Aorta (tissue), 5 donors: Measurements from ENCODE around the gene PRR7. TPM values are rescaled to one million over a fixed set of nuclear protein-coding genes. Genes with fewer than 3 reads are reported as not detected.

Experiments used
- ATAC-seq: fragments of 200-7000 bp; cut with Tn5 transposase; one replicate; pipeline ENCODE4 v1.9.1; 2022; ENCODE audit warnings: moderate library complexity; ENCODE audit not compliant: low FRiP score
- DNase-seq, 2 donors: peaks; one replicate each; pipeline ENCODE4 v3.0.0-alpha.2; 2020
- H3K27ac ChIP-seq, 2 donors: one replicate each; pipeline ENCODE4 v1.5.1; 2013; ENCODE audit warnings: low read length in 2 of 2, mild to moderate bottlenecking in 2 of 2, moderate library complexity in 2 of 2, control low read depth in 1 of 2, inconsistent platforms in 1 of 2, low read depth in 1 of 2
- H3K27me3 ChIP-seq, 2 donors: one replicate each; pipeline ENCODE4 v1.6.1; 2013; ENCODE audit warnings: control low read depth in 1 of 2, low read length in 1 of 2, mild to moderate bottlenecking in 1 of 2, moderate library complexity in 1 of 2; ENCODE audit not compliant: insufficient read depth in 2 of 2, control insufficient read depth in 1 of 2
- H3K36me3 ChIP-seq, 2 donors: one replicate each; pipeline ENCODE4 v1.6.1; 2013; ENCODE audit warnings: control low read depth in 1 of 2, low read length in 1 of 2, mild to moderate bottlenecking in 1 of 2; ENCODE audit not compliant: insufficient read depth in 2 of 2, control insufficient read depth in 1 of 2
- H3K4me1 ChIP-seq, 2 donors: one replicate each; pipeline ENCODE4 v1.6.1; 2013; ENCODE audit warnings: low read length in 2 of 2, control low read depth in 1 of 2, mild to moderate bottlenecking in 1 of 2, moderate library complexity in 1 of 2; ENCODE audit not compliant: insufficient read depth in 2 of 2, control insufficient read depth in 1 of 2
- H3K4me3 ChIP-seq, 2 donors: one replicate each; pipeline ENCODE4 v1.5.1; 2013; ENCODE audit warnings: low read length in 2 of 2, control low read depth in 1 of 2, mild to moderate bottlenecking in 1 of 2
- H3K9me3 ChIP-seq: one replicate; pipeline ENCODE4 v1.6.1; 2013; ENCODE audit warnings: mild to moderate bottlenecking, low read length; ENCODE audit not compliant: control insufficient read depth
- WGBS, 2 donors: extraction: QIAGEN DNeasy Blood & Tissue Kit; methylation state at CpG; one replicate each; pipeline ENCODE4 v1.1.7; 2013; 5-methylcytosine and 5-hydroxymethylcytosine counted together
- intact Hi-C, 2 donors: fragments of 100-400 bp; cut with DNase I; formaldehyde crosslinking; loops; one replicate each; pipeline versions ENCODE4 v1.14.2 to v1.15.0; 2022
- polyA plus RNA-seq, 2 donors: library from polyadenylated mRNA; stranded (reverse); fragments of 200-250 nt; gene quantifications; one replicate each; pipeline ENCODE4 v1.2.3, GENCODE V29; 2013
- total RNA-seq, 2 donors: library from RNA; stranded (reverse); fragmentation: NEBNext Ultra II Directional; extraction: Animal tissue kit (Norgen Biotek cat#: 25700); gene quantifications; one replicate each; pipeline ENCODE4 v1.2.1, GENCODE V29; 2021
- donor health status: healthy with polysubstance abuse.
- donor health status: Bipolar disorder and iron deficiency.
- donor health status: DM: no; HTN: no; CAD: no.
- donor health status: DM: no; HTN: no; CAD: no.
- donor health status: DM: yes; HTN: yes; CAD: no.

Gene PRR7
- total and polyA plus RNA-seq, 4 donors: 0.74 to 2.0 (median 1.9) TPM; not detected in 1

DNA sequence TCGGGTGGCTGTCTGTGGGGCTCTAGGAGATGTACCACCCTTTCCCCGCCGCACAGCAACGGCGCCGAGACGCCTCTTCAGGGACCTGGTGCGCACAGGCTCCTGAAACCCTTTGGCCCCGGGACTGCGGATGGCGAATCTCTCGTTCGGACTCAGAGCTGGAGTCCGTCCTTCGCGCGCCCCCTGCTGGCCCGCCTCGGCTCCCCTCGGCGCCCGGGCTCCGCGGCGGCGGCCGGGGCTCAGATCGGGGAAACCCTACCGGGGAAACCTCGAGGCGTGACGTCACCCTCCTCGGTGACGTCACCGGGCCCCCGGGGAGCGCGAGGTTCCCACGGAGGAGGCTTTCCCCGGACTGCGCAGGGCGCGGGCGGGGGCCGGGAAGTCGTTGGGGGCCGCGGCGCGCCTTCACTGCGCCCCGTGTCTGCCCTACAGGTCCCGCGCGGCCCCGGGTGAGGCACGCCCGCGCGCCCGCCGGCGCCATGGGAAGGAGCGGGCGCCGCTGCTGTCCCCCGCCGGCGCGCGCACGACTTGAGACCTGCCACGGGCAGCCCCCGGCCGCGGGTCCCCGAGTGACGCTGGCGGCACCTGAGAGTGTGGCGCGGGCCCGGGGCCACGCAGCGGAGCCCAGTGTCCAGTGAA lies 7.9 kb downstream of the PRR7 start:
- Histone ChIP-seq H3K27ac (no peak overlapping the region), H3K4me1 (no peaks in the 10 kb centered on the region), H3K27me3 (no peaks in the 10 kb centered on the region), H3K36me3 (peaks cover 0 to 2% of the 10 kb centered on the region in 2 donors), H3K9me3 (no peaks in the 10 kb centered on the region), H3K4me3 (peak overlapping the region in 1 of 2 donors; percentile 44)
- peak; percentile 92 to 99 for DNase-seq
- WGBS, 2 donors: 0 to 1% methylated on average over 65 to 84 of the region's 84 CpGs
- intact Hi-C loops: loop anchor here (1.0 to 5.0 kb wide), 5 partner anchors 28 to 142 kb away; partner anchors contain the start of genes GRK6 (in 1 of the 2) and MXD3 (in 1 of the 2)
- peak; percentile 83 for ATAC-seq

DNA sequence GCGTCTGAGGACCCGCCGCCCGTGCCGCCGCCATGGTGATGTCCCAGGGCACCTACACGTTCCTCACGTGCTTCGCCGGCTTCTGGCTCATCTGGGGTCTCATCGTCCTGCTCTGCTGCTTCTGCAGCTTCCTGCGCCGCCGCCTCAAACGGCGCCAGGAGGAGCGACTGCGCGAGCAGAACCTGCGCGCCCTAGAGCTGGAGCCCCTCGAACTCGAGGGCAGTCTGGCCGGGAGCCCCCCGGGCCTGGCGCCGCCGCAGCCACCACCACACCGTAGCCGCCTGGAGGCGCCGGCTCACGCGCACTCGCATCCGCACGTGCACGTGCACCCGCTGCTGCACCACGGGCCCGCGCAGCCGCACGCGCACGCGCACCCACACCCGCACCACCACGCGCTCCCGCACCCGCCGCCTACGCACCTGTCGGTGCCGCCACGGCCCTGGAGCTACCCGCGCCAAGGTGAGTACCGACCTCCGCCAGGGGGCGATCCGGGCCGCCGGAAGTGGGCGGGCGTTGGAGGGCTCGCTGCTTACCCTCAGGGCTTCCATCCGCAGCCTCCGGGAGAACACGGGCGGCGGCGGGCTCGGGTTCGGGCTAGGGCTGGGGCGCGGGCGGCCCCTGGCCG lies 8.5 kb downstream of the PRR7 start:
- Histone ChIP-seq H3K27ac (no peak overlapping the region), H3K36me3 (peaks cover 0 to 3% of the 10 kb centered on the region in 2 donors), H3K27me3 (no peaks in the 10 kb centered on the region), H3K9me3 (no peaks in the 10 kb centered on the region), H3K4me1 (no peaks in the 10 kb centered on the region), H3K4me3 (peak overlapping the region; percentile 11 to 44)
- 0% methylated on average over 53 to 80 of the region's 80 CpGs for WGBS, 2 donors
- DNase-seq: peak; percentile 81 to 94
- intact Hi-C loops: loop anchor here in 1 of 2 donors (2.0 to 5.0 kb wide), 2 partner anchors 28 to 143 kb away; partner anchors contain the start of genes GRK6 and MXD3
- ATAC-seq: peak; percentile 55

DNA sequence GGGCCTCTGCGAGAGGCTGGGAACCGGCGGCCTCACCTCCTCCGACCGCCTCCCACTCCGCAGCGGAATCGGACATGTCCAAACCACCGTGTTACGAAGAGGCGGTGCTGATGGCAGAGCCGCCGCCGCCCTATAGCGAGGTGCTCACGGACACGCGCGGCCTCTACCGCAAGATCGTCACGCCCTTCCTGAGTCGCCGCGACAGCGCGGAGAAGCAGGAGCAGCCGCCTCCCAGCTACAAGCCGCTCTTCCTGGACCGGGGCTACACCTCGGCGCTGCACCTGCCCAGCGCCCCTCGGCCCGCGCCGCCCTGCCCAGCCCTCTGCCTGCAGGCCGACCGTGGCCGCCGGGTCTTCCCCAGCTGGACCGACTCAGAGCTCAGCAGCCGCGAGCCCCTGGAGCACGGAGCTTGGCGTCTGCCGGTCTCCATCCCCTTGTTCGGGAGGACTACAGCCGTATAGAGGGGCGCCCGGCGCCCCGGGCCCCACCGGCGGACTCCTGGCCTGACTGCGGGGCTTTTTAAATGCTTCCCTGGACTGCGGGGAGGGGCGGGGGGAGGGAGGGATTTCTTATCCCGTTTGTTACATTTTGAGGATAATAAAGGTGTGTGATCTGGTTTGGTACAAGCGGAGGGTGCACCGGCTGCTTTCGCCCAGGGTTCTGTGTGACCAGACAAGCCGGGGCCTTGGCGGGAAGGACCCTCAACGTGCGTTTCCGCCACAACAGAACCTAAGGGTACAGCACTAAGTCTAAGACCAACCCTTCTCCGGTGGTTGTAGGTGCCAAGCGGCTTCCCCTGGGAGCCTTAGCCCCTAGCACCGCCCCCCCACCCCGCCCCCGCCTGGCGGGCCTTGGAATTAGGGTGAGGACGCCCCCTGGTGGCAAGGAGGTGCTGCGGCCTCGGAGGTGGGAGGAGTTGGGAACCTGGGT lies 9.3 kb downstream of the PRR7 start:
- 1% methylated on average over 71 to 76 of the region's 76 CpGs for WGBS, 2 donors
- intact Hi-C loops: loop anchor here in 1 of 2 donors (2.0 to 5.0 kb wide), 3 partner anchors 29 to 144 kb away; partner anchors contain the start of genes GRK6 and MXD3
- no peaks in the 10 kb centered on the region for H3K27me3 ChIP-seq
- DNase-seq: peak; percentile 95 to 98
- peak overlapping the region; percentile 11 to 44 for H3K4me3 ChIP-seq
- peak; percentile 84 for ATAC-seq
- H3K36me3 ChIP-seq: peaks cover 0 to 3% of the 10 kb centered on the region in 2 donors
- no peaks in the 10 kb centered on the region for H3K4me1 ChIP-seq
- no peaks in the 10 kb centered on the region for H3K9me3 ChIP-seq
- H3K27ac ChIP-seq: peak overlapping the region; percentile 6 to 44

DNA sequence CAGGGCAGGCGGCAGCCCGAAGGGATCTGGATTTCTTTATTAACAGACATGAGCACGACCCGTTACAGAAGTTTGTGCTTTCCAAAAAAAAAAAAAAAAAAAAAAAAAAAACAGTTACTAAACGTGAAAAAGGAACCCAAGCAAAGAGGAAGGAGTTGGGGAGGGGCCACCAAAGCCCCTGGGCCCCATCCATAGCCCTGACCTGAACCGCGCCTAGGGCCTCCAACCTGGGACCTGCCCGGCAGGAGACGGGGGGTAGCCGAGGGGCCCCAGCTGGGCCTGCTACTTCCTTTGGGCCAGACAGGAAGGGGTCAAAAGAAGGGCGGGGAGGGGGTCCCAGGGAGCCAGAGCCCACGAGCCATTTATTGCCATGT lies 10.0 kb downstream of the PRR7 start:
- 15 to 18% methylated on average over 11 to 12 of the region's 12 CpGs for WGBS, 2 donors
- H3K27me3 ChIP-seq: no peaks in the 10 kb centered on the region
- no peak overlapping the region for H3K4me3 ChIP-seq
- no peaks in the 10 kb centered on the region for H3K9me3 ChIP-seq
- intact Hi-C loops: loop anchor here in 1 of 2 donors (2.0 to 5.0 kb wide), 2 partner anchors 38 to 144 kb away; partner anchors contain the start of gene MXD3
- H3K36me3 ChIP-seq: peaks cover 0 to 3% of the 10 kb centered on the region in 2 donors
- peak overlapping the region in 1 of 2 donors; percentile 9 for H3K27ac ChIP-seq
- no peaks in the 10 kb centered on the region for H3K4me1 ChIP-seq
- DNase-seq (no peak), ATAC-seq (no peak)

DNA sequence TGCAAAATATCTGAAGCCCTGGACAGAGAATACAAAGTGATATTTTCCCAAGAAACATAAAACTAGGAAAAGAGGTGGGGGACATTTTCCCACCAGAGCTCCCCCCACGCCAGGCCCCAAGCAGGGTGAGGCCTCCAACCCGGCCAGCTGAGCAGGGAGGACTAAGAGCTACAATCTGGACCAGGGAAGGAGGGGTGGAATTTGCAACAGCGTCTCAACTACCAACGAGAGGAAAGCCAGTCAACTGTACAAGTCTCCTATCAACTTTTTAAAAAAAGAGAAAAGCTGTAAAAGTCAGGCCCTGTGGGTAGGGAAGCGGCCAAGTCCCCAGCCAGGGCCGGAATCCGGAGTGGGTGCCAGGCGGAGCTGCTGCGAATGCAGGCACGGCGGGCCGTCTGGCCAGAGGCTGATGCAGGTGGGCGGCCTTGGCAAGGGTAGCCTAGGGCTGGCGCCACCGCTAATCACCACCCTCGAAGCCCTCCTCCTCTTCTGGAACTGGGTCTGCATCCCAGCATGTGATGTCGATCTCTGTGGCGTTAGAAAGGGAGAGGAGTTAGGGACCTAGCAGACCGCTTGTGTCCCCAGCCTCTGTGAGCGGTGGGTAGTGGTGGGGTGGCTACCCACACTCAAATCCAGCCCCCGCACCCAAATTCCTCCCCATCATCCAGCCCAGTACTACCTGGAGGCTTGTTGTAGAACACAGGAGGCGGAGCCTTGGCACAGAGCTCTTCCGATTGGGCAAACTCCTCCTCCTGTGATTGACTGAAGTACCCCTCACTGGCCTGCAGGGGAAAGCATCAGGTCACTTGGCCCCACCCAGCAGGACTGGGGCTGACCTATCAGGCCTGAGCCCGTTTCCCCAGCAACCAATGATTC lies 10.6 kb downstream of the PRR7 start:
- H3K4me3 ChIP-seq: no peak overlapping the region
- intact Hi-C loops: loop anchor here in 1 of 2 donors (2.0 to 5.0 kb wide), 2 partner anchors 38 to 145 kb away; partner anchors contain the start of gene MXD3
- no peaks in the 10 kb centered on the region for H3K4me1 ChIP-seq
- DNase-seq (peak; percentile 91), ATAC-seq (peak; percentile 68)
- H3K36me3 ChIP-seq: peaks cover 0 to 3% of the 10 kb centered on the region in 2 donors
- H3K9me3 ChIP-seq: no peaks in the 10 kb centered on the region
- no peaks in the 10 kb centered on the region for H3K27me3 ChIP-seq
- WGBS, 2 donors: 9 to 10% methylated on average over 24 of the region's 24 CpGs
- peak overlapping the region in 1 of 2 donors; percentile 72 for H3K27ac ChIP-seq

DNA sequence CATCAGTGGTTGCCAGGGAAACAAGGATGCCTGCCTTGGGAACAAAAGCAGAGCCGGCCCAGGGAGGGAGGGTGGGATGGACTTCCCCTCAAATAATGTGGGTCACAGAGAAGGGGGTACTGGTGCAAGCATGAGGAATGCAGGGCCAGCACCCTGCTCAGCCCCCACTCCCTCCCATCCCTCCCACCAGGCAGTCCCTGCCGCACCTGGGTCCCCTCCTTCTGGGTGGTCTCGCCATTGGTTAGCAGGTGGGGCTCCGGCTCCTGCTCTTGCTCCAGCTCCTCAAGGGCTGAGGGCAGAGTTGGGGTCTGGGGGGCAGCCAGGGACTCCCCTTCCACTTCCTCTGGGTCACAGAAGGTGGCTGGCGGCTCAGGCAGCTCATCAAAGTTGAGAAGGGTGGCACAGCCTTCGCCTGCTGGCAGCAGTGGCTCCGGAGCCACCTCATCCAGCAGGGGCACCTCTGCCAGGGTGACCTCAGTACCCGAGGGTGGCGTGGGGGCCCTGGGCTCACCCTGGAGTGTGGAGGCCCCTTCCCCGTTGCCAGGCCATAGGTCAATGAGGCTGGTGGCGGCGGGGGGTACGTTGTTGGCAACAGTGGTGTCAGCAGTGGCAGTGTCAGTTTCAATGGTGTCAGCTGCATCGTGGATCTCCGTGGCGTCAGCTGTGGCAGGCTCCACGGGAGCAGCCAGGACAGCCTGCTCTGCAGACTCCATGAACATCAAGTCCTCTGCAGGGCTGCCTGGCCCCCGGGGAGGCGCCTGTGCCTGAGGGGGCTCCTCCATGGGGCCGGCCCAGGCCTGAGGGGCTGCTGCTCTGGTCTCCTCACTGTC lies 11.5 kb downstream of the PRR7 start:
- intact Hi-C loops: loop anchor here in 1 of 2 donors (2.0 to 5.0 kb wide), 2 partner anchors 37 to 146 kb away; partner anchors contain the start of gene MXD3
- Histone ChIP-seq H3K4me1 (no peaks in the 10 kb centered on the region), H3K36me3 (peaks cover 0 to 3% of the 10 kb centered on the region in 2 donors), H3K27ac (peak overlapping the region in 1 of 2 donors; percentile 64), H3K9me3 (no peaks in the 10 kb centered on the region), H3K4me3 (no peak overlapping the region), H3K27me3 (no peaks in the 10 kb centered on the region)
- ATAC-seq: no peak
- 52 to 57% methylated on average over 19 to 20 of the region's 20 CpGs for WGBS, 2 donors
- no peak for DNase-seq

DNA sequence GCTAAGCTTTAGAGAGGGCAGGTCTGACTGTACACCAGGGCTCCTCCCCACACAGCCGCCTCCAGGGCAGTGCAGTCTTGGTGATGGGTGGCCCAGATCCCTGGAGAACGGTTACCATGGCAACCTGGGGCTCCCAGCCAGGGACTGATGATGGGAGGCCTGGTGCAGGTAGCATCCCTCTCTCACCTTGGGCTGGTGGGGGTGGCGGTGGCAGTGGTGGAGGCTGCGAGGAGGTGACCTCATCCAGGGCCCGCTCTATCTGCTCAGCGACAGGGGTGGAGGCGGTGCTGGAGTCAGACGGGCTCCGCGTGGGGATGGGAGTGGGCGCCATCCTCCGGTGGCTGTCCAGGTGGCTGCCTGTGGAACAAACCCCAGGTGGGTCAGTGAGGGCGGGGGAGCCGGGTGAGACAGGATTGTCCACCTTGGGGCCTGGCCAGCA lies 12.3 kb downstream of the PRR7 start:
- Histone ChIP-seq H3K4me1 (no peaks in the 10 kb centered on the region), H3K9me3 (no peaks in the 10 kb centered on the region), H3K36me3 (peaks cover 0 to 3% of the 10 kb centered on the region in 2 donors), H3K4me3 (no peak overlapping the region), H3K27ac (no peak overlapping the region), H3K27me3 (no peaks in the 10 kb centered on the region)
- DNase-seq: no peak
- intact Hi-C loops: loop anchor here in 1 of 2 donors (5.0 kb wide), 1 partner anchor 147 kb away; the partner anchor contains the start of gene MXD3
- no peak for ATAC-seq
- 70 to 74% methylated on average over 14 of the region's 14 CpGs for WGBS, 2 donors
